ENCODE measurements around the gene PGM2L1.
"Not testable (repeated sequence)": the region's sequence is repeated elsewhere in the genome, so short reads cannot be mapped to it uniquely, and the experiment has no call there.

Gene PGM2L1

DNA sequence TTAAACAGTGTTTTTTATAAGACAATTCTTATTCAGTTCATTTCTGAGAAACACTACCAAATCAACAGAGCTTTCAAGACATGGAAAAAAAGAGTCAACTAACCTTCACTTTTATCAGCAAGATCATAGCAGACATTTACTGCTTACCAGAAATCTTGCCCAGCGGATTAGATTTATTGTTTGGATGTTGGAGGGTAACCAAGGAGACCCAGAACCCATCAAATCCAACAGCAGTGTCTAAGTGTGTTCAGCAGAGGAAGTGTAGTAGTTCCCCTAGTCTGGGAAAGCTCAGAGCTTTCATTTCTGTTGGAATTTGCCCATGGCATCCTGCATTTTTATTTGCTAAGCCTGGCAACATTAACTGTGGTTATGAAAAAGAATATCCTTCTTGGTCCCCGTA is 2.4 kb upstream of the PGM2L1 start:
- no peak for DNase-seq (ENCODE audit: low read depth in 2 of 2)

DNA sequence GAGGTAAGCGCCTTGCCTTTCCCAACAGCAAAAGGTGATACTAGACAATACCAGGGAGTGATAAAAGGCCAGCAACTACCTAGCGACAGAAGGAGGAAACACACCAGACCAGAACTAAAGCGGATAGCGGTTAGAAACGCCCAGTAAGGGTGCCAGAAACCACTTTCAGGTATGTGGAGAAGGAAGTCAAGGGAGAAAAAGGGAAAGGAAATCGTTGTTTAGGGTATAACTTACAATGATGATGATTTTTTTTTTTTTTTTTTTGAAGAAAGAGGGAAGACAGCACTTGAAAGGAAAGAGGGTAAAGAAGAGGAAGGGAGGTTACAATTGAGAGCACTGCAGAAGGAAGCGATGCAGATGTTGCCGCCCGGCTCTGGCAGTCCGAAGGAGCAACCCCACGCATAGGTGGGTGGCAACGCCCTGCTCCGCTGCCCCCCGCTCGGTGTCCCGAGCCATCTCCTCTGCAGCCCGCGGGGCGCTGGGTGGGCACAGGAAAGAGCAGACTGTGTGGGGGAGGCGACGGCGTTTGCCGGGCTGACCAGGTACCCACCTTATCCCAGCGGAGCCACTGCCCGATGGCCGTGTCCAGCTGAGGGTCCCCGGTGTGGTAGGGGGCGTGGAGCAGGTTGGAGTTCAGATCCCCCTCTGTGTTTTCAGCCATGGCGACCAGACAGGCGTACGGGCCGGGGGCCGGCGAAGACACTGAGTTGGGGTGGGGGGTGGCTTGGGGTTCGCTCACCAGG is 561 bp downstream of the PGM2L1 start:
- no peak for DNase-seq (ENCODE audit: low read depth in 2 of 2)

DNA sequence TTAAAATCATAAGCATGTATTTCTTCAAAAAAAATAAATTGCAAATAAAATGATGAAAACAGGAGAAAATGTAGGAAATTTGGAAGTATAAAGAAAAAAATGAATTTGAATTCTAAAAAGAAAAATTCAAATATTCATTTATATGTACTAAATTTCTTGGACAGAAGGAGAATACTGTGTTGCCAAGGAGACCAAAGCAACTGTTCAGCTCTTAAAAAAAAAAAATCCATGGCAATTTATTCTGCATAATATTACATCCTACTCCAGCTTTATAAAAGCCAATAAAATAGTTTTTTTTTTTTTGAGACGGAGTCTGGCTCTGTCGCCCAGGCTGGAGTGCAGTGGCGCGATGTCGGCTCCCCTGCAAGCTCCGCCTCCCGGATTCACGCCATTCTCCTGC is 6.0 kb downstream of the PGM2L1 start:
- DNase-seq (ENCODE audit: low read depth in 2 of 2) = no peak

DNA sequence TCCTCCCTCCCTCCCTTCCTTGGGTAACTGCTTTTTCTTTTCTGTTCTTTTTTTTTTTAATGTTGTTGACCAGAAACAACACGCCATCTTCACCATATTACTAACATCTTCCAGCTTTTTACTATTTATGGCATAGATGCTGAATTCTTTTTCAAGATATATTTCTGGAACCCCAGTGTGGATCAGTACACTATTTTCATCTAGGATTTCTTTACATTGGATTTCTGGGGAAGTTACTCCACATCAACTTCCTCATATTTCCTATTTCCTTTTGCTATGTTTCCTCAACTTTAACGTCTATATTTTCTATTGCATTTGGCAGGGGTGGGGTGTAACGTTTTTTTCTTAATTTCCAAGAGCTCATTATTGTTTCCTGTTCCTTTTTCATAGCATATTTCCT is 7.0 kb downstream of the PGM2L1 start:
- no peak for DNase-seq (ENCODE audit: low read depth in 2 of 2)

DNA sequence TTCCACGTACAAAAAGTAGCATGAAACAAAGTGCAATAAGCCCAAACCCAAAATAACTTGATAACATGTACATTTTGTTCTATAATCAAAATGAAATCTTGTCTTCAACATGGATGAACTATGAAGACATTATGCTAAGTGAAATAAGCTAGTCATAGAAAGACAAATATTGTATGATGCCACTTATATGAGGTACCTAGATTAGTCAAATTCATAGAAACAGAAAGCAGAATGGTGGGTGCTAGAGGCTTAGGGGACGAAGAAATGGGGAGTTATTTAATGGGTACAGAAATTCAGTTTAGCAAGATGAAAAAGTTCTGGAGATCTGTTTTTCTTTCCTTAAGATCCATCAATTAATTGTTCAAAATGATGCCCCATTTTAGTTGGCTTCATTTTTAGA is 7.5 kb downstream of the PGM2L1 start:
- no peak for DNase-seq (ENCODE audit: low read depth in 2 of 2)

DNA sequence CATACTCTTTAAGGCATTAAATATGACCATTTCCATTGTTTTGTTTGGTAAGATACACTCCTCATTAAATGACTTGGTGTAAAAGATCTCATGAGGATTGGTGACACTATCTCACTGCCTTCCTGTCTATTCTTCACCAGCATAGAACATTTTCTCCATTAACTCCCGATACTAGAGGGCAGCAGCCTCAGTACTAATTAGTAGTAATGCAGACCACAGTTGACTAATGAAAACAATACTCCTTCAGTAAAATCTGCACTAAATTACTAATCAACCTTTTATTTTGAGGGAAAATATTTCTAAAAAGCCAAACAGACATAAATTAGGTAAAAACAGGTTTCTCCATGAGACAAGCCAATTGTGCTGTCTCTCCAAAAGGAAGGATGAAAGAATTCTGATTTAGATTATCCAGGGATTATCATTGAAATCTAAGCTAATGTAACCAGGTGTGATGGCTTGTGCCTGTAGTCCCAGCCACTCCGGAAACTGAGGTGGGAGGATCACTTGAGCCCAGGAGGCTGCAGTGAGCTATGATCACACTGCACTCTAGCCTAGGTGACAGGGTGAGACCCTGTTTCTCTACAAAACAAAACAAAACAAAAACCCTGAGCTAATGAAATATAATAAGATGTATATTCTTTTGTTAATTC is 9.4 kb downstream of the PGM2L1 start:
- DNase-seq (ENCODE audit: low read depth in 2 of 2) = peak; percentile 11 to 48

DNA sequence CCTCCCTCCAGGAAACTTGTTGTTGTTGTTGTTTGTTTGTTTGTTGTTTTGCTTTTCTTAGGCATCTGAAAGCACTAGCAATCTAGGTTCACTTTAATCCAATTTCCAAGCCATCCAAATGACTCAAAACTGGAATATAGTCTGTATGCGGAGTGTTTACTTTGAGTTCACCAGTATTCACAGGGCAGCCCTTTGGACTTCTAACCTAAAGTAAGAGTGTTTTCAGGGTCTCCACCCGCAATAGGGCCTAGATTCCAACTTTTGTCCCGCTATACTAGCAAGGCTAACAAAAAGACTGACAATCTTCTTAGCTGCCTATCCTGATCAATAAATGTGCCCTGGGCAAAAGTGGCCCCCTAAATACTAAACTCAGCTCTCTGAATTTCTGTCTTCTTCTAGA is 13.6 kb downstream of the PGM2L1 start:
- no peak for DNase-seq (ENCODE audit: low read depth in 2 of 2)

DNA sequence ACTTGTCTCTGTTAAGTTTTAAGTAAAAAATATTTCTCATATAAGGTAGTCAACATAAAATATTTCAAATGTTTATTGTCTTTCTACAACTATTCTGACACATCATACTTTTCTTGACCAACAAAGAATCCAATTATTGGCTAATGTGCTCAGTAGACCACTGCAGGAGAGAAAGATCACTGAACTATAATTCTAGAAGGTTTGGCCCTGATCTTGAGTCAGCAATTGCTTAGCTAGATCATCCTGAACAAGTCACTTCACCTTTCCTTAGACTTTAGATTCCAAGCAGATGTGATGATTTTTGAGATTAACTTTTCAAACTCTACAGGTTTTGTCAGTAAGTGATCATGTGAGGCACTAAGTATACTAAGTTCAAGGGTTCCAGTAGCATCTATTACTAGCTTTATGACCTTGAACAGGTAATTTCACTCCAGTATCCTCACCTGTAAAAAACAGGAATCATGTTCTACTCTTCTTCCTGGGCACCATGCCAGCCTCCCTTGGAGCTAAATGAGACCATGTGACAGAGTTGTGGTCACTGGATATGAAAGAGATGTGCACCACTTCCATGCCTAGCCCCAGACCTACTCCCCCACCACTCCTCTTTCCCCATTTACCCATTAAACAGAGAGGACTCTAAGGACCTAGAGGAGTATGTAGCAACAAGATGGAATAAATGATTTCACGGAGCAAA is 17.3 kb downstream of the PGM2L1 start:
- DNase-seq (ENCODE audit: low read depth in 2 of 2) = no peak

DNA sequence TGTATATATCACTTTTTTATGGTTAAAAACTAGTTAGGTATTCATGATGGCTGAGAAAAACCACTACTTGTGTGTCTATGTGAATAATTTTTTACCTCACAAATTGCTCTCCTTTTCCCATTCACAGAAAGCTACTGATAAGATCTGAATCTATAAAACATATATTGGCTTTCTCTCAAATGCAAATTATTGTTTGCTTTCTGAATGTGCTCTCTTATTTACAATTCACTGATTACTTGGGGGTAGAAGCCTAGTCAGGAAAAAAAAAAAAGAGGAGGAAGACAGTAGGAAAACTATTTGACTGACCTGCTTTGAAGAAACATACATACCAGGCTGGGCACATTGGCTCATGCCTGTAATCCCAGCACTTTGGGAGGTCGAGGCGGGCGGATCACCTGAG is 20.5 kb downstream of the PGM2L1 start:
- no peak for DNase-seq (ENCODE audit: low read depth in 2 of 2)

DNA sequence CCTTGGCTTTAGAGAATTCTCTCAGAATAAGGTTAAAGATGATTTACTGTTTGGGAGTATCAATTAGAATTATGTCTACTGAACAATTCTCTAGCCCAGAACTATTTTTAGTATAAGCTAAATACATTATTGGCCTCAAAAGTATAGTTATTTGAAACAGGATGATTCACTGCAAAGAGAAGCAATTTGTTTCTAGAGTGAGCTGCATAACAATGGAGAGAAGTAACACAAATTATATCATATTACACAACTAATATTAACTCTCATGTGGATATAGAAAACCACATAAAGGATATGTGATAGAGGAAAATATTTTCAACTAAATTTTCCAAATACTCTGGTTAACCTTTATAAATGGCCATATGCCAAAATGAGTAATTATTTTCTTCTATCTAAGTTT is 24.9 kb downstream of the PGM2L1 start:
- DNase-seq (ENCODE audit: low read depth in 2 of 2) = no peak

DNA sequence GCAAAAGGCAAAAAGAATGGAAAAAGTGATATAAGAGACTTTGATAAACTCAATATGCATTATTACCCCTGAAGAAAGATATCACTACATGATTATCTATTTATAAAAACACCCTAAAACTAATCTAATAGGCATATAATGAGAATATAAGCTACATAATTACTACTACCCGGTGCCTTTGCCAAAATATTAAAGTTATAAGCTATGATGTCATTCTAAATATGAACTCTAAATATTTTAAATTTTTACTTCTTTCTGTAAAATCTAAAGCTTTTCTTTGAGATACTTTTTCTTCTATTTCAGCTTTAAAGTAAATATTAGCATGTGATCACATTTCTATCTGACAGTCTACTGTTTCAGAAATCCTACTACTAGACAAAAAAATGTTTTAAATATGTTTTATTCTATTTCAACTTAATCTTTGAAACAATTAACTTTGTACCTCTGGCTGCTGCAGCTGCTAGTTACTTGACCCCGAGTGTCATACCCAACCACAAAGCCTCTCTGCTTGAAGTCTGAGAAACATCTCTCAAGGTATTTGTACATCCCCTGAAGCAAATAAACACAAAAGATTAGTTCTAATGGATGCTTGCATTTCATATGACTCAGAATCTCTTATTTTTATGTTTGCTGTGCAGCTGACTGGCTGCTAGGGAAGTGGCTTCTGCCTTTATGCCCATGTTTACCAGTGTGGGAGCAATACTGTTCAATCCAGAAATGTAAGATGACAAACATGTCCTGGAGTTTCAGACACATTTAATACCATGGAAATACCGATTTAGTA is 26.8 kb downstream of the PGM2L1 start:
- no peak for DNase-seq (ENCODE audit: low read depth in 2 of 2)

DNA sequence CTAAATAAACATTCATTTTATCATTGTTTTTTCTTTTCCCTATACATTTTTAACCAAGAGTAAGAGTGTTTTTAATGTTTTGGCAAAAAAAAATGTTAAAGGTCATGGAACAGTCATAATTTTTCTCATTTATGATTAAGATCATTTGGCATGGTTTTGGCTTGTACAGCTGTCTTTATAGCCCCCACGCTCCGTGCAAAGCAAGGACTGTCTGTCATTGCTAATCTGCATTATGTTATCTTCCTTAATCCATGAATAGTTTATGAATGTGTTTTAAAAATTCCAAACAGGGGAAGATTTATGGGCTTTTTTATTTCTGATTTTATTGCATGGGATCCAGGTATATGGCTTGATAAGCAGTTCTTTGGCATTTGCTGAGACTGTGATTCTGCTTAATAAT is 28.1 kb downstream of the PGM2L1 start:
- DNase-seq (ENCODE audit: low read depth in 2 of 2) = no peak

DNA sequence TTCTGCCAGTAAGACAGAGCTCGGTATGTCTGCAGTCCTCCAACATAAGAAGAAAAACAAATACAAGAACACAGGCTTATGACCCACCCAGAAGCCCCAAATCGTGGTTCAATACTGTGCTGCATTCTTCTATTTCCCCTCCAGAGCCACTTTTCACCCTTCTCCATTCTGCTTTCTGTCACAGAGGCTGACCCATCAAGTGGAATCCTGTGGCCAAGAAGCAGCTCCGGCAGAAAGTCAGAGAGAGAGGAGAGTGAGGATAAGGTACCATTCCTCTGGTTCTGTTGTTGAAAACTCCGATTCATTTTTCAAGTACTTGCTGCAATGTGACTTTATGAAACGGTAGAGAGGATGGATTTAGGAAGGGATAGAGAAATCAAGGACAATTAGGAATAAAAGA is 30.4 kb downstream of the PGM2L1 start:
- no peak for DNase-seq (ENCODE audit: low read depth in 2 of 2)

DNA sequence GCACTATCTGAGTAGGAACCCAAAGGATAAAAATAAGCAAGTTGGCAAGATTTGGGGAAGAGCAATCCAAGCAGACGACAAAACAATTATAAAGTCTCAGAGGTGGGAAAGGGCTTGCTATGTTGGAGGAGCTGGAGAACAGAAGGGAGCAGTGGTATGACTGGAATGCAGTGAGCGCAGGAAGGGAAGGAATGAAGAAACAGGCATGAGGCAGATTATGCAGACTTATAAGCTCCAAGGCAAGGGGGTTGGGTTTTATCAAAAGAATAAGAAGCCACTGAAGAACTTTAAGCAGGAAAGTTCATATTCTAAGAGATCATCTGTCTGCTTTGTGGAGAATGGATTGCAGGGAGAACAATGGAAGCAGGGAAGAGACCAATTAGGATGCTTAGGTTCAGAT is 31.7 kb downstream of the PGM2L1 start:
- no peak for DNase-seq (ENCODE audit: low read depth in 2 of 2)

DNA sequence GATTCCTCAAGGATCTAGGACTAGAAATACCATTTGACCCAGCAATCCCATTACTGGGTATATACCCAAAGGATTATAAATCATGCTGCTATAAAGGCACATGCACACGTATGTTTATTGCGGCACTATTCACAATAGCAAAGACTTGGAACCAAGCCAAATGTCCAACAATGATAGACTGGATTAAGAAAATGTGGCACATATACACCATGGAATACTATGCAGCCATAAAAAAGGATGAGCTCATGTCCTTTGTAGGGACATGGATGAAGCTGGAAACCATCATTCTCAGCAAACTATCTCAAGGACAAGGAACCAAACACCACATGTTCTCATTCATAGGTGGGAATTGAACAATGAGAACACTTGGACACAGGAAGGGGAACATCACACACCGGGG is 32.4 kb downstream of the PGM2L1 start:
- not testable (repeated sequence) for DNase-seq (ENCODE audit: low read depth in 2 of 2)

DNA sequence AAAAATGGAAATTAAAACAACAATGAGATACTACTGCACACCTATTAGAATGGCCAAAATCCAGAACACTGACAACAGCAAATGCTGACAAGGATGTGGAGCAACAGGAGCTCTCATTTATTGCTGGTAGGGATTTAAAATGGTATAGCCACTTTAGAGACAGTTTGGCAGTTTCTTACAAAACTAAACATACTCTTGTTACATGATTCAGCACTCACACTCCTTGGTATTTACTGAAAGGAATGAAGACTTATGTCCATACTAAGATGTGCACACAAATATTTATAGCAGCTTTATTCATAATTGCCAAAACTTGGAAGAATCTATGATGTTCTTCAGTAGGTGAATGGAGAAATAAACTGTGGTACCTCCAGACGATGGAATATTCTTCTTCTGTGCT is 40.8 kb downstream of the PGM2L1 start:
- no peak for DNase-seq (ENCODE audit: low read depth in 2 of 2)

DNA sequence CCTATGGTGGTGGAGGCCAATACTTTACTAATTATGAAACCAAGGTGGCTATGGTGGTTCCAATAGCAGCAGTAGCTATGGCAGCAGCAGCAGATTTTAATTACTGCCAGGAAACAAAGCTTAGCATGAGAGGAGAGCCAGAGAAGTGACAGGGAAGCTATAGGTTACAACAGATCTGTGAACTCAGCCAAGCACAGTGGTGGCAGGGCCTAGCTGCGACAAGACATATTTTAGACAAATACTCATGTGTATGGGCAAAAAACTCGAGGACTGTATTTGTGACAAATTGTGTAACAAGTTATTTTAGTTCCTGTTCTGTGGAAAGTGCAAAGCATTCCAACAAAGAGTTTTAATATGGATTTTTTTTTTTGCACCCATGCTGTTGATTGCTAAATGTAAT is 42.6 kb downstream of the PGM2L1 start:
- no peak for DNase-seq (ENCODE audit: low read depth in 2 of 2)

DNA sequence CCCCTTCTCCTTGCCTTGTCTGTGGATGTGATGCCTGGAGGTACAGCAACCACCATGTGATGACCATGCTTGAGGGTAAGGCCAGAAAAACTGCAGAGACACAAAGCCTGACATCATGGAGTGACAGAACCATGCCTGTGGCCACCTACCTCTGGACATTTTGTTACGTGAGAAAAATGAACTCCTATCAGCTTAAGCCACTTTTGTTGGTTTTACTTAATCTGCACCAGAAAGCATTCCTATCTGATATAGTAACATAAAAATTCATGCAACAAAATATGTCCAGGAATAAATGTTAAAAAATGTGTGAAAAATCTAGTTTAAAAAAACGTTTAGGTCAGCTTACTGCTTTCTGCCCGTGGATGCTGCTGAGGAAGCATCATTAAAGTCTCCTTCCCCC is 44.2 kb downstream of the PGM2L1 start:
- no peak for DNase-seq (ENCODE audit: low read depth in 2 of 2)

DNA sequence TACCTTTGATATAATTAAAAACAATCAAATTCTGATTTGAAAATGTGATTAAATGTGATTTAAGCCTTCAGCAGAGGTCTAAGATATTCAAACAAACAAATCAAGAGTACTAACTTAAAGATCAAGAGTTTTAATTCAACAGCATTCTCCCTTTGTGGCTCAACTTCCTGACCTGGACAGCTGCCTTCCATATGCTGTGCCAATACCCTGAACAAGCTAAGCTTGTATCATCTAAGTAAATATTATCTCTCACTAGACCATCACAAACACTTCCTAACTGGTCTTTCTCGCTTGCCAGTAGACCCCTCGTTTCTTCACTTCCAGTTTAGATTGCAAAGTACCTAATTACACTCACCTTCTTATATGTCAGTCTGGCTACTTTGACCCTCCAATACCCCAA is 50.9 kb downstream of the PGM2L1 start:
- DNase-seq (ENCODE audit: low read depth in 2 of 2) = no peak

DNA sequence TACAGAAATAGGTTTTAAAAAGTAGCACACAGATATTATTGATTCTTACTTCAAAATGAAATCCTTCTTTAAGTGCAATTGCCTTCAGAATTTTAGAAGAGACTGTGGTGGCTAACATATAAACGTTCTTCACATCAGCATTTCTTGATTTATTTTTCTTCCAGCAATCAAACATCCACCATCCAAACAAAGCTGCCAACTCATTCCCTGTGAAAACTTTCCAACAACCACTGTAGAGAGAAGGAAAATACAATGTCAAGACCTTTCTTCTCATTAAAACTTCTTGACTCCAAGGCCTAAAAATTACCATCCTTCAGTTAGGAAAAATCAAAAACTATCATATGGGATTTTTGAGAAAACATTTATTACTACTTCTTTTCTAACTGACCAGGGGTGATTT is 52.8 kb downstream of the PGM2L1 start:
- DNase-seq (ENCODE audit: low read depth in 2 of 2) = no peak

DNA sequence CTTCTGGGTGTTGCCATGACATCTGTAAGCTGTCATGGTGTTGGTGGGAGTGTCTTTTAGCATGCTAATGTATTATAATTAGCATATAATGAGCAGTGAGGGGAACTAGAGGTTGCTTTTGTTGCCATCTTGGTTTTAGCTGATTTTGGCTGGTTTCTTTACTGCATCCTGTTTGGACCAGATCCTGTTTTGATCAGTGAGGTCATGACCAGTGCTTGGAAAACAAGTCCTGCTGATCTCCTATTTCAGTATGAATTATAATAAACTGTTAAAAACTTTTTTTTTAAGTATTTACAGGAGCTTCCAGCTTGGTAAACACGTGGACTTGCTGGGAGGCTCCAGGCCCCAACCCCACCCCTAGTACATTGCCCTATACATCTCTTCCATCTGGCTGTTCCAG is 56.3 kb downstream of the PGM2L1 start:
- no peak for DNase-seq (ENCODE audit: low read depth in 2 of 2)

DNA sequence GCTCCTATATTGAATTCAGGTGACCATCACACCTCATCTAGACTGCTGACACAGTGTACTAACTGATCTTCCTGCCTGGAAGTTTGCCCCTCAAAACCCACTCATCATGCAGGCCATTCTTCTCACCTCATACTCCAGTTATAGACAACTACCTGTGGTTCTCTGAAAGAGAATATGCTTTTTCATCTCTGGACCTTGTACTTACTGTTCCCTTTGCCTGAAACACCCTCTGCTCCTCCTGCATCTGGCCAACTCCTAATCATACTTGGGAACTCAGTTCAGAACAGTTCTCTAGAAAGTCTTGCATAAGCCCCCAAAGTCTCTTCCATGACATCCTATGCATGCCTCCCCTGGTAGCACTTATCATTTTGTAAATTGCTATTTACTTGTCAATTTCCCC is 58.6 kb downstream of the PGM2L1 start:
- DNase-seq (ENCODE audit: low read depth in 2 of 2) = no peak
